ENCODE data around the gene GJA9. TPM values are rescaled to one million over a fixed set of nuclear protein-coding genes. Genes with fewer than 3 reads are reported as not detected.
"Not testable (repeated sequence)": the region's sequence is repeated elsewhere in the genome, so short reads cannot be mapped to it uniquely, and the experiment has no call there.

Gene GJA9
- total RNA-seq (0.16 TPM), polyA plus RNA-seq (not detected)

DNA sequence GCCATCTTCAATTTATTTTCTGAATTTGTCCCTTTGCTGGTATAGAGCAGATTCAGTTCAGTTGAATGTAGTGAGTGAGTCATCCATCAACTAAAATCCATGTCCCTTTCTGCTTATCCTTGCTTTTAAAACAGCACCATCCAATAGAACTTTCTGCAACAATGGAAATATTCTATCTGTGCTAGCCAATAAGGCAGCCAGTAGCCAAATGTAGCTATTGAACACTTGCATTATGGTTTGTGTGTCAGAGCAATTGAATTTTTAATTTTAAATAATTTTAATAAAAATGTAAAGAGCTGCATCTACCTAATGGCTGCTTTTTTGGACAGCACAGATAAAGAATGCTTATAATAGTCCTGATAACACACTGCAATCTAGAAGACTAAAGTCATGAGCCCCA lies at the start of gene GJA9:
Gene GJA9 (minus strand): TSS at position 101 of the 400 bp plus-strand sequence. CDS start 5,489 bp downstream, outside the sequence.
- H3K36me3 ChIP-seq (ENCODE audit: insufficient read depth): no peaks in the 10 kb centered on the region
- H3K4me3 ChIP-seq (ENCODE audit: low read depth, low read length): no peak within 1 kb of the TSS
- no peak for DNase-seq (ENCODE audit: extremely low spot score)
- H3K4me1 ChIP-seq (ENCODE audit: insufficient read depth): no peaks in the 10 kb centered on the region
- no peak within 1 kb of the TSS for H3K27ac ChIP-seq (ENCODE audit: low read depth)

DNA sequence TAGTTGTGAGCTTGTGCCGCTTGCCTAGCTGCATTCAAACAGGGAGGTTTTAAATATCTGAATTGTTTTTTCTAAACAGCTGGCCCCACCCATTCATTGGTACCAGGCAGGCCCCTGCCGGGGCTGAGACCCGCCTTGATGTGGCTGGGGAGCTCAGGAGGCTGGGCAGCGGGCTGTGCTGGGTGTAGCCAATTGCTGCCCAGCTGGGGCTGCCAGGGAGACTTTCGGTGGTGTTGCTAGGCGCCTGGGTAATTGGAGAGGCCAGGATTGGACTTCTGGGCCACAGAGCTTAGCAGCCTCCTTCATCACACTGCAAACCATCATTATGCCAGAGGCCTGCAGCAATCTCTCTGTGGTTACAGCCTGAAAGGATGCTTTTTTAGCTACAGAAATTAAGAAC lies 48.1 kb upstream of the GJA9 start:
- no peaks in the 10 kb centered on the region for H3K36me3 ChIP-seq (ENCODE audit: insufficient read depth)
- no peak for DNase-seq (ENCODE audit: extremely low spot score)
- H3K27ac ChIP-seq (ENCODE audit: low read depth): no peak overlapping the region
- H3K4me1 ChIP-seq (ENCODE audit: insufficient read depth): no peaks in the 10 kb centered on the region
- H3K4me3 ChIP-seq (ENCODE audit: low read depth, low read length): no peak overlapping the region
- WGBS: 73% methylated on average over 6 of the region's 6 CpGs

GRCh38 chr1:38929054-38929453 lies 47.7 kb upstream of the GJA9 start:
- no peak overlapping the region for H3K4me3 ChIP-seq (ENCODE audit: low read depth, low read length)
- H3K4me1 ChIP-seq (ENCODE audit: insufficient read depth): no peaks in the 10 kb centered on the region
- no peak overlapping the region for H3K27ac ChIP-seq (ENCODE audit: low read depth)
- no peaks in the 10 kb centered on the region for H3K36me3 ChIP-seq (ENCODE audit: insufficient read depth)
- 77% methylated on average over 8 of the region's 8 CpGs for WGBS
- DNase-seq (ENCODE audit: extremely low spot score): no peak

GRCh38 chr1:38926091-38926490 lies 44.7 kb upstream of the GJA9 start:
- H3K4me1 ChIP-seq (ENCODE audit: insufficient read depth): no peaks in the 10 kb centered on the region
- no peak overlapping the region for H3K4me3 ChIP-seq (ENCODE audit: low read depth, low read length)
- no peak overlapping the region for H3K27ac ChIP-seq (ENCODE audit: low read depth)
- no peak for DNase-seq (ENCODE audit: extremely low spot score)
- no peaks in the 10 kb centered on the region for H3K36me3 ChIP-seq (ENCODE audit: insufficient read depth)
- 85% methylated on average over 3 of the region's 3 CpGs for WGBS

GRCh38 chr1:38925391-38925790 lies 44.0 kb upstream of the GJA9 start:
- Histone ChIP-seq H3K27ac (ENCODE audit: low read depth) (no peak overlapping the region), H3K4me1 (ENCODE audit: insufficient read depth) (no peaks in the 10 kb centered on the region), H3K4me3 (ENCODE audit: low read depth, low read length) (no peak overlapping the region), H3K36me3 (ENCODE audit: insufficient read depth) (no peaks in the 10 kb centered on the region)
- DNase-seq (ENCODE audit: extremely low spot score): no peak
- WGBS: 91% methylated on average over 2 of the region's 2 CpGs

- H3K36me3 ChIP-seq (ENCODE audit: insufficient read depth): peaks cover 3% of the 10 kb centered on the region
- no peak for DNase-seq (ENCODE audit: extremely low spot score)
- 86% methylated on average over 3 of the region's 3 CpGs for WGBS
- H3K4me3 ChIP-seq (ENCODE audit: low read depth, low read length): no peak overlapping the region
- H3K4me1 ChIP-seq (ENCODE audit: insufficient read depth): no peaks in the 10 kb centered on the region
- no peak overlapping the region for H3K27ac ChIP-seq (ENCODE audit: low read depth)
Observed at GRCh38 chr1:38923607-38924006, 42.2 kb upstream of the GJA9 start.

GRCh38 chr1:38919130-38919529 lies 37.7 kb upstream of the GJA9 start:
- DNase-seq (ENCODE audit: extremely low spot score): no peak
- Histone ChIP-seq H3K27ac (ENCODE audit: low read depth) (no peak overlapping the region), H3K4me1 (ENCODE audit: insufficient read depth) (no peaks in the 10 kb centered on the region), H3K4me3 (ENCODE audit: low read depth, low read length) (no peak overlapping the region), H3K36me3 (ENCODE audit: insufficient read depth) (peaks cover 3% of the 10 kb centered on the region)
- WGBS: 50% methylated on average over 3 of the region's 3 CpGs

GRCh38 chr1:38918568-38918967 lies 37.2 kb upstream of the GJA9 start:
- WGBS: 73% methylated on average over 5 of the region's 5 CpGs
- no peak overlapping the region for H3K4me3 ChIP-seq (ENCODE audit: low read depth, low read length)
- no peak overlapping the region for H3K27ac ChIP-seq (ENCODE audit: low read depth)

DNA sequence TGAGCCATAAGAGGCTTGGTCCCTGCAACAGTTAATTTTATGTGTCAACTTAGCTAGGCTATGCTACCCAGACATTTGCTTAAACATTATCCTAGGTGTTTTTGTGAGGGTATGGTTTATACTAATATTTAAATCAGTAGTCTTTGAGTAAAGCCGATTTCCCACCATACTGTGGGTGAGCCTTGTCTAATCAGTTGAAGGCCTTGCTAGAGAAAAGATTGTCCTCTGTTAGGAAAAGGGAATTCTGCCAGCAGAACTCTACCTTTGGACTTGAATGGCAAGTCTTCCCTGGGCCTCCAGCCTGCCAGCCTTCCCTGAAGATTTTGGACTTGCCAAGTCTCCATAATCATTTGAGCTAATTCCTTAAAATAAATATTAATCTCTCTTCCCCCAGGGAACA lies 36.4 kb upstream of the GJA9 start:
- peaks cover 3% of the 10 kb centered on the region for H3K36me3 ChIP-seq (ENCODE audit: insufficient read depth)
- H3K27ac ChIP-seq (ENCODE audit: low read depth): no peak overlapping the region
- H3K4me3 ChIP-seq (ENCODE audit: low read depth, low read length): no peak overlapping the region
- no peaks in the 10 kb centered on the region for H3K4me1 ChIP-seq (ENCODE audit: insufficient read depth)
- no peak for DNase-seq (ENCODE audit: extremely low spot score)
- 93% methylated on average over 1 of the region's 1 CpG for WGBS

More at GRCh38 chr1:38918568-38918967, 37.2 kb upstream of the GJA9 start:
- no peak for DNase-seq (ENCODE audit: extremely low spot score)
- Histone ChIP-seq H3K36me3 (ENCODE audit: insufficient read depth) (peaks cover 3% of the 10 kb centered on the region), H3K4me1 (ENCODE audit: insufficient read depth) (no peaks in the 10 kb centered on the region)

- peaks cover 3% of the 10 kb centered on the region for H3K36me3 ChIP-seq (ENCODE audit: insufficient read depth)
- H3K27ac ChIP-seq (ENCODE audit: low read depth): no peak overlapping the region
- H3K4me1 ChIP-seq (ENCODE audit: insufficient read depth): no peaks in the 10 kb centered on the region
- H3K4me3 ChIP-seq (ENCODE audit: low read depth, low read length): no peak overlapping the region
- WGBS: 93% methylated on average over 3 of the region's 3 CpGs
- no peak for DNase-seq (ENCODE audit: extremely low spot score)
Observed at GRCh38 chr1:38917337-38917736, 36.0 kb upstream of the GJA9 start.

DNA sequence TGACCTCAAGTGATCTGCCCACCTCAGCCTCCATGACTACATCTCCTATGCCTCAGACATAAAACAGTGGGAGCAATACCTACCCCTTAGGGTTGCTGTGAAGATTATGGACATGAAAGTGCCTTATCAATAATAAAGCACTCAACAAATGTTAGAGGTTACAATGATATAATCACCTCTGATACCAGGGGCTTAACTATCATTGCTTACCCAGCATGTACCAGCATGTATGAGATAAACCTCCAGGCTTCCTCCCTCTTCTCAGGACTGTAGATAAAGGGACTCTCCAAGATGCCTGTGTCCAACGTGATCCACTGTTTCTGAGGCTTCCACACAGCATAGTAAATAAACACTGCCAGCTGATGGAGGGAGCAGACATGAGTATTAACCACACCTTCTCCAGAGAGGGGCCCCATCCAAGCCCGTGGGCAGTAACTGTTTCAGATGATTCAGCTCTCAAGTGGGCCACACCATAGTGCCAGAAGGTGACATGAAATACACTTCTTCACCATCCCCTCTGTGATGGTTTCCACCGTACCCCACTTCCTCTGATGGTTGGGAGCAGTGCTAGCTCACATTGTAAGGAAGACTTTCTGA lies 34.1 kb upstream of the GJA9 start:
- 53% methylated on average over 3 of the region's 3 CpGs for WGBS
- H3K36me3 ChIP-seq (ENCODE audit: insufficient read depth): peaks cover 3% of the 10 kb centered on the region

DNA sequence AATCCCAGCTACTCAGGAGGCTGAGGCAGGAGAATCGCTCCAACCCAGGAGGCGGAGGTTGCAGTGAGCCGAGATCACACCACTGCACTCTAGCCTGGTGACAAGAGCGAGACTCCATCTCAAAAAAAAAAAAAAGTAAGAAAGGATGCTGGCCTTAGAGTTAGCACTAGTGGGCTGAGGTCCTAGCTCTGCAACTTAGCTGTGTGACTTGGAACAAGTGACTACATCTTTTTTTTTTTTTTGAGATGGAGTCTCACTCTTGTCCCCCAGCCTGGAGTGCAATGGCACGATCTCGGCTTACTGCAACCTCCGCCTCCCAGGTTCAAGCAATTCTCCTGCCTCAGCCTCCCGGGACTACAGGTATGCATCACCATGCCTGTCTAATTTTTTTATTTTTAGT lies 33.5 kb upstream of the GJA9 start:
- not testable (repeated sequence) for H3K36me3 ChIP-seq (ENCODE audit: insufficient read depth); H3K4me3 ChIP-seq (ENCODE audit: low read depth, low read length); H3K27ac ChIP-seq (ENCODE audit: low read depth); H3K4me1 ChIP-seq (ENCODE audit: insufficient read depth); DNase-seq (ENCODE audit: extremely low spot score)
- 96% methylated on average over 8 of the region's 8 CpGs for WGBS

More for the DNA sequence above, 34.1 kb upstream of the GJA9 start:
- H3K4me3 ChIP-seq (ENCODE audit: low read depth, low read length): no peak overlapping the region
- no peak for DNase-seq (ENCODE audit: extremely low spot score)
- H3K27ac ChIP-seq (ENCODE audit: low read depth): no peak overlapping the region
- H3K4me1 ChIP-seq (ENCODE audit: insufficient read depth): no peaks in the 10 kb centered on the region

- Histone ChIP-seq H3K4me3 (ENCODE audit: low read depth, low read length) (no peak overlapping the region), H3K4me1 (ENCODE audit: insufficient read depth) (no peaks in the 10 kb centered on the region), H3K27ac (ENCODE audit: low read depth) (no peak overlapping the region), H3K36me3 (ENCODE audit: insufficient read depth) (no peaks in the 10 kb centered on the region)
- 57% methylated on average over 13 of the region's 13 CpGs for WGBS
- DNase-seq (ENCODE audit: extremely low spot score): no peak
Observed at GRCh38 chr1:38908821-38909220, 27.4 kb upstream of the GJA9 start.

DNA sequence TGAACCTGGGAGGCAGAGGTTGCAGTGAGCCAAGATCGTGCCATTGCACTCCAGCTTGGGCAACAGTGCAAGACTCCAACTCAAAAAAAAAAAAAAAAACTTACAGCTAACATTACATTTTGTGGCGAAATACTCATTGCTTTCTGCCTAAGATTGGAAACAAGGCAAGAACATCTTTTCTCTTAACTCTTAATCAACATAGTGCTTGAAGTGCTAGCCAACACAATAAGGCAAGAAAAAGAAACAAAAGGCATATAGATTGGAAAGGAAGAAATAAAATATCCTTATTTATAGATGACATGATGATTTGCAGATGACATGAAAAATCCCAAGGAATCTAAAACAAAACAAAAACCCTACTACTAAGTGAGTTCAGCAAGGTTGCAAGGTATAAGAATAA lies 24.6 kb upstream of the GJA9 start:
- H3K4me1 ChIP-seq (ENCODE audit: insufficient read depth): no peaks in the 10 kb centered on the region
- 75% methylated on average over 2 of the region's 2 CpGs for WGBS

GRCh38 chr1:38899560-38899959 lies 18.2 kb upstream of the GJA9 start:
- Histone ChIP-seq H3K4me3 (ENCODE audit: low read depth, low read length) (no peak overlapping the region), H3K36me3 (ENCODE audit: insufficient read depth) (no peaks in the 10 kb centered on the region), H3K27ac (ENCODE audit: low read depth) (no peak overlapping the region), H3K4me1 (ENCODE audit: insufficient read depth) (no peaks in the 10 kb centered on the region)
- 75% methylated on average over 4 of the region's 4 CpGs for WGBS
- DNase-seq (ENCODE audit: extremely low spot score): no peak

More for the DNA sequence above, 24.6 kb upstream of the GJA9 start:
- DNase-seq (ENCODE audit: extremely low spot score): no peak
- no peak overlapping the region for H3K27ac ChIP-seq (ENCODE audit: low read depth)
- H3K36me3 ChIP-seq (ENCODE audit: insufficient read depth): no peaks in the 10 kb centered on the region
- H3K4me3 ChIP-seq (ENCODE audit: low read depth, low read length): no peak overlapping the region
